ENCODE data around the gene LOXHD1.

LOXHD1 gene

GRCh38 chr18:46562674-46563192 is 94.3 kb downstream of the LOXHD1 start:
- TF ChIP-seq CTCF (conservative IDR thresholded peaks at IDR 0.05; ENCODE audit: low read length), result no peak
- no peak overlapping the region for H3K4me3 ChIP-seq (ENCODE audit: low read length)
- DNase-seq (ENCODE audit: low read depth), result no peak

GRCh38 chr18:46560671-46561045 is 96.4 kb downstream of the LOXHD1 start:
- no peak for DNase-seq (ENCODE audit: low read depth)
- TF ChIP-seq CTCF (conservative IDR thresholded peaks at IDR 0.05; ENCODE audit: low read length), result no peak
- H3K4me3 ChIP-seq (ENCODE audit: low read length), result no peak overlapping the region

GRCh38 chr18:46559946-46560670 is 96.9 kb downstream of the LOXHD1 start:
- no peak for TF ChIP-seq CTCF (conservative IDR thresholded peaks at IDR 0.05; ENCODE audit: low read length)
- no peak overlapping the region for H3K4me3 ChIP-seq (ENCODE audit: low read length)

GRCh38 chr18:46559296-46559695 is 97.7 kb downstream of the LOXHD1 start:
- DNase-seq (ENCODE audit: low read depth), result no peak
- TF ChIP-seq CTCF (conservative IDR thresholded peaks at IDR 0.05; ENCODE audit: low read length), result no peak
- no peak overlapping the region for H3K4me3 ChIP-seq (ENCODE audit: low read length)

More at GRCh38 chr18:46559946-46560670, 96.9 kb downstream of the LOXHD1 start:
- DNase-seq (ENCODE audit: low read depth), result no peak

DNA sequence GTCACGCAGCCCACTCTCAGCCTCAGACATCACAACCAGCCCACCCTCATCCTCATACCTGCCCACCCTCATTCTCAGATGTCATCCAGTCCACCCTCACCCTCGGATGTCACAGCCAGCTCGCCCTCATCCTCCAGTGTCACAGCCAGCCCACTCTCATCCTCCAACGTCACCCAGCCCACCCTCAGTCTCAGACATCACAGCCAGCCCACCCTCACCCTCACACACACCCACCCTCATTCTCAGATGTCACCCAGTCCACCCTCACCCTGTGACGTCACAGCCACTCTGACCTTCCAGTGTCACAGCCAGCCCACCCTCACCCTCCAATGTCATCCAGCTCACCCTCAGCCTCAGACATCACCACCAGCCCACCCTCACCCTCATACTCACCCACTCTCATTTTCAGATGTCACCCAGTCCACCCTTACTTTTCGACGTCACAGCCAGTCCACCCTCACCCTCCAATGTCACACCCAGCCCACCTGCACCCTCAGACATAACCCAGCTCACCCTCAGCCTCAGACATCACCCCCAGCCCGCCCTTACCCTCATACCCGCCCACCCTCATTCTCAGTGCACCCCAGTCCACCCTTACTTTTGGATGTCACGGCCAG is 100.3 kb downstream of the LOXHD1 start:
- no peak overlapping the region for H3K4me3 ChIP-seq (ENCODE audit: low read length)
- DNase-seq (ENCODE audit: low read depth), result no peak
- no peak for TF ChIP-seq CTCF (conservative IDR thresholded peaks at IDR 0.05; ENCODE audit: low read length)

GRCh38 chr18:46555724-46556123 is 101.3 kb downstream of the LOXHD1 start:
- H3K4me3 ChIP-seq (ENCODE audit: low read length), result no peak overlapping the region
- peak; percentile 2 for DNase-seq (ENCODE audit: low read depth)
- TF ChIP-seq CTCF (conservative IDR thresholded peaks at IDR 0.05; ENCODE audit: low read length), result peak; percentile 46

DNA sequence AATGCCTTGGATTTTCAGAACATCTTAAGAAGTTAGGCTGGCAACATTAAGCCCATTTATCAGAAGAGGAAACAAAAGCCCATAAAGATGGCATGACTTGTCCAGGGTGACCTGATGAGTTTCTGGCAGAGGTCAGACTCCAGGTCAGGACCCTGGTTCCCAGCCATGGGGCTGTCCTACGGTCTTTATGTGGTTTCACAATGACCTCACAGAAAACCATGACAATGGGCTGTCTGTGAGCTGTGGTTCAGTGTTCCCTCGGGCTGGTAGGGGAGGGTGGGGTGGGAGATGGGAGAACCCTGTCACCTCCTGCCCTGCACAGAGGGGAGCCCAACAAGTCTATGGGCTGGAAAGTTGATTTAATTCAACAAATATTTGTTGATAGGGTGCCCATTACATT is 101.8 kb downstream of the LOXHD1 start:
- H3K4me3 ChIP-seq (ENCODE audit: low read length), result no peak overlapping the region
- no peak for DNase-seq (ENCODE audit: low read depth)
- TF ChIP-seq CTCF (conservative IDR thresholded peaks at IDR 0.05; ENCODE audit: low read length), result no peak

All from AG10803 (cell line).